ENCODE measurements around the gene HIBADH.

- TF ChIP-seq SMC3 (IDR thresholded peaks at IDR 0.05; ENCODE audit: low read depth, low read length) (no peak), CTCF (conservative IDR thresholded peaks at IDR 0.05; ENCODE audit: low read depth, low read length) (no peak), RCOR1 (IDR thresholded peaks at IDR 0.05; ENCODE audit: insufficient replicate concordance, low read length) (no peak), USF2 (IDR thresholded peaks at IDR 0.05; ENCODE audit: low read depth, low read length) (no peak), POLR2A (IDR thresholded peaks at IDR 0.05; ENCODE audit: low read depth, low read length) (no peak), ELK1 (IDR thresholded peaks at IDR 0.05; ENCODE audit: borderline replicate concordance, low read depth, low read length) (no peak), BHLHE40 (IDR thresholded peaks at IDR 0.05; ENCODE audit: low read depth, low read length) (no peak), CEBPB (IDR thresholded peaks at IDR 0.05; ENCODE audit: low read depth, low read length) (no peak)
Observed at GRCh38 chr7:27581119-27581518, 81.6 kb downstream of the HIBADH start.

All from IMR-90 (cell line).